NCI-H146 treated with DMSO at 0.1 percent for 48 hours (cell line): ENCODE measurements around the gene PMM1.
"Not testable (repeated sequence)": the region's sequence is repeated elsewhere in the genome, so short reads cannot be mapped to it uniquely, and the experiment has no call there.

Experiments used
- DNase-seq: peaks from one replicate; lab custom pipeline; 2025; ENCODE audit not compliant: unreplicated experiment; lab: John Stamatoyannopoulos, UW

Gene PMM1

DNA sequence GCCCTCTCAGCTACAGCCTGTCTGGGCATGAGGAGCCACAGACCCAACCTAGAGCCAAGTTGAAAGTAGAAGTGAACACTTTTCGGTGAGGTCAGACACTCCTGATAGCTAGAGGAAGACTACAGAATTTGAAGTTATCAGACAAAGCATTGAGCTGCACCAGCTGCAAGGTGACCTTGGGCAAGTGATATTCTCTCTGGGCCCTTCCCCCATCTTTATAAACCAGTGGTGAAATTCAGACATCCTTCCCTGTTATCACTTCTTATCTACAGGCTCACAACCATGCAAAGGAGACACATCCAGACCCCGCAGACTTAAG is 8.0 kb upstream of the PMM1 start:
- no peak for DNase-seq

DNA sequence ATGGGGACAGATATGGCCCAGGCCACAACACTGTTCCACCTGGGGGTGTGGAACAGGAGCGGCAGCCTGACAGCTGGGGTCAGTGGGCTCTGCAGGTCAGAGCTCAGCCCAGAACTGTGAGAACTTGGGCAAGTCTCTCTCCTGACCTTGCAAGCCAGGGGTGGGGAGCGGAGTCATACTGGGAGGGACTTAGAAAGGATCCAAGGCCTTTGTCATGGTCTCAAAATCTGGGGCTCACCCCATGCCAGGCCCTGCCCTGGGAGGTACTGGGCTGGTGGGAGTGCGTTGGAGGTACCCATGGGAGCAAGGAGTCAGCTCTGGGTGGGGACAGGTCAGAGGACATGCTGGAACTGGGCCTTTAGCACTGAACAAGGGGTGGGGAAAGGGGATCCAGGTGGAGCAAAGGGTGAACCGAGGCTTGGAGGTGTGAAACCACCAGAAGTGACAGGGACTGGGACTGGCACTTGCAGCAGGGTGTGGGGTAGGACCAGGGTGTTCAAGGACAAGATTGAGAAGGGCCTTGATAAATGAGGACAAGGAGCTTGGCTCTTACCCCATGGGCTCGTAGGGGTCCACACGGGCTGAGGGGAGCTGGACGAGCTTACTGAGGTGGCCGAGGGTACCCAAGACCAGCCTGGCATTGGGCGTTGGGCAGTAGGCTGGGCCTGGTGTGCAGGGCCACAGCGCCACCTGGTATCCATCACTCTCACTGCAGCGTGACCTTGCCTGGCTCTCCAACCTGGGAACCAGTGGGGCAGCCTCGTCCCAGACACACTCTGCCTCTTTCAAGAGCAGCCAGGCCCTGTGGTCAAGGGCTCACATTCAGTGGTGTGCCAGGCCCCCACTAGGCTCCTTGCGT is 7.4 kb upstream of the PMM1 start:
- no peak for DNase-seq

DNA sequence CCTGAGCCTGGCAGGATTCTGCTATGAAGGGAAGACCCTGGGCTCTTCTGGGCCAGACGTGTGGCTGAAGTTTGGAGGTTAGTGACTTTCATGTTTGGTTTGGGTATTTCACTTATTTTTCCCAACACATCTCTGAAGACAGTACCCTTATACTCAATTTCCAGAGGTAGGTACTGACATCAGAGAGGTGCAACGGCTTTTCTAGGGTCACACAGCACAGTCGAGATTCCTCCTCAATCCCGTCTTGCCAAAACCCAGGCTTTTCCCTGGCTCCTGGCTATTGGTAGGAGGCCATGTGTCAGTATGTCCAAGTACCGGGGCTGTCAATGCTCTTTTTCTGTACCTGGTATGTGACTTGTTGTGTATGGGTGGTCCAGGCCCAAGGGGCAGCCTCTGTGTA is 6.1 kb upstream of the PMM1 start:
- DNase-seq = no peak

DNA sequence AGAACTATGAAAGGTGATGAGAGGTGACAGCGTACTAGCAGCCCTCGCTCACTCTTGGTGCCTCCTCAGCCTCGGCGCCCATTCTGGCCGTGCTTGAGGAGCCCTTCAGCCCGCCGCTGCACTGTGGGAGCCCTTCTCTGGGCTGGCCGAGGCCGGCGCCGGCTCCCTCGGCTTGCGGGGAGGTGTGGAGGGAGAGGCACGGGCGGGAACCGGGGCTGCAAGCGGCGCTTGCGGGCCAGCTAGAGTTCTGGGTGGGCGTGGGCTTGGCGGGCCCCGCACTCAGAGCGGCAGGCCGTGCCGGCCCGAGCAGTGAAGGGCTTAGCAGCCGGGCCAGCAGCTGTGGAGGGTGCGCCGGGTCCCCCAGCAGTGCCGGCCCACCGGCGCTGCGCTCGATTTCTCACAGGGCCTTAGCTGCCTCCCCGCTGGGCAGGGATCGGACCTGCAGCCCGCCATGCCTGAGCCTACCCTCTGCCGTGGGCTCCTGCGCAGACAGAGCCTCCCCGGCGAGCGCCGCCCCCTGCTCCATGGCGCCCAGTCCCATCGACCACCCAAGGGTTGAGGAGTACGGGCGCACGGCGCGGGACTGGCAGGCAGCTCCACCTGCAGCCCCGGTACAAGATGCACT is 3.8 kb upstream of the PMM1 start:
- DNase-seq = not testable (repeated sequence)

DNA sequence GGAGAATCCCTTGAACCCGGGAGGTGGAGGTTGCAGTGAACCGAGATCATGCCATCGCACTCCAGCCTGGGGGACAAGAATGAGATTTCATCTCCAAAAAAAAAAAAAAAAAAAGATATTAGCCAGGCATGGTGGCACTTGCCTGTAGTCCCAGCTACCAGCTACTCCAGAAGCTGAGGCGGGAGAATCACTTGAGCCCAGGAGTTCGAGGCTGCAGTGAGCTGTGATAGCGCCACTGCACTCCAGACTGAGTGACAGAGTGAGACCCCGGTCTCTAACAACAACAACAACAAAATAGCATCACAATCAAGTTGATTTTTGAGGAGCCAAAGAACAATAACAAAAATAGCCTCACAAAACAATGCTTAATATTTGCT is 2.3 kb downstream of the PMM1 start:
- no peak for DNase-seq

DNA sequence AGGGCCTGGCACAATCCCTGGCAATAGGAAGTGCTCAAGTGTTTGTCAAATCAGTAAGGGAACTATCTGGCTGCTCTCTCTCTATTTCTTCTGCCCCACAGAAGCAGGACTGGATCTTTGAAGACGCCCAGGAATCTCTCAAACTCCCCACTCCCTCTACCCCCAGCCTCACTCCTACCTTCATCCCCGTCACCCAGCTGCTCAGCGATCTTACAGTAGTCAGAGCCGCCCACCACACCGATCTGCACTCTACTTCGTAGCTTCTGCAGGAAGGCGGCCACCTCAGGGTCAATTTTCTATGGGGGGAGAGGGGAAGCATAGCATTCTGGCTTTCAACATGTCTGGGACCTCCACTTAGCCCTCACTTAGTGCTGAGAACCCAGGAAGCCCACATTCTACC is 3.7 kb downstream of the PMM1 start:
- DNase-seq = no peak

DNA sequence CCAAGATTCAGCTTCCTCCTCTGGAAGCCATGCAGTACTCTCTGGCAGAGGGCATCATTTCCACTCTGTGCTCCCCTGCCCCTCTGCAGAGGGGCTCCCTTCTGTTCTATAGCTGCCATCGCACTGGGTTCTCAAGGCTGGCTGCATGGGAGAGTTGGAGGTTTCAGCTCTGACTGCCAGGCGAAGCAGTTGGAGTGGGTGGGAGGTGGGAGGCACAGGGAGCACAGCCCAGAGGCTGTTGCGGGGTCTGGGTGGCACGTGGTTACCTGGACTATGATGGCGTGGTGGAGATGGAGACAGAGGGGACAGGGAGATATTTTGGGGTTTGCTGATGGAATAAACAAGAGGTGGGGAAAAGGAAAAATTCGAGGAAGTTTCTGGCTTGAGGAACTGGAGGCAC is 4.8 kb downstream of the PMM1 start:
- DNase-seq = no peak

DNA sequence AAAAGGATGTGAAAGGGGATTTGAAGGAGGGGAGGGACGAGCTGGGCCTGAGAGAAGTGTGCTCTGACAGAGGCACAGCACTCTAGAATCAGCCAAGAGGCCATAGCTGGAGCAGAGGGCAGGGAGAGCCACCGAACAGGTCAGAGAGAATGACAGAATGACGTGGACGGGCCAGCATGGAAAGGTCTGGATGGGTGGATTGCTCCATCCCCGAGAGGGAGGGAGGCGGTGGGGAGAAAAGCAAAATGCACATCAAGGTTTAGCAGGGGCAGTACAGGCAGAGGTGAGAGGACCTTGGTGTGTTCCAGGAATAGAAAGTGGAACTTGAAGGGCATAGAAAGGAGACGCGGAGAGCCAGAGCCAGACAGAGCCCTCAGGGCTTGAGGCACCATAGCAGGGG is 6.9 kb downstream of the PMM1 start:
- no peak for DNase-seq

DNA sequence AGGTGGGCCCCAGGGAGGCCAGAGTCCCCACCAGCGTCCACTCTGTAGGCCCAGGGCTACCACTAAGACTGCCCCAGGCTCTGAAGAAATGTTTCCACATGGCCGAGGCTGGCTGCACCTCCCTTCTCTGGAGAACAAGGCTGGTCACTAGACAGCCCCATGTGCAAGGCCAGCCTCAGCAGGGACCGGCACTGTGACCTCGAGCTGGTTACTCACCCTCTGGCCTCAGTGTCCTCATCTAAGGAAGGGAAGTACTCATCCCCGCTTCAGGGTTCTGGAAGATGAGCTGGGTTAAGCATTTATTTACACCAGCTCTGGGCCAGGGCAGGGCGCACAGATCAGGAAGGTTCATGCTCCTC is 9.7 kb downstream of the PMM1 start:
- no peak for DNase-seq

DNA sequence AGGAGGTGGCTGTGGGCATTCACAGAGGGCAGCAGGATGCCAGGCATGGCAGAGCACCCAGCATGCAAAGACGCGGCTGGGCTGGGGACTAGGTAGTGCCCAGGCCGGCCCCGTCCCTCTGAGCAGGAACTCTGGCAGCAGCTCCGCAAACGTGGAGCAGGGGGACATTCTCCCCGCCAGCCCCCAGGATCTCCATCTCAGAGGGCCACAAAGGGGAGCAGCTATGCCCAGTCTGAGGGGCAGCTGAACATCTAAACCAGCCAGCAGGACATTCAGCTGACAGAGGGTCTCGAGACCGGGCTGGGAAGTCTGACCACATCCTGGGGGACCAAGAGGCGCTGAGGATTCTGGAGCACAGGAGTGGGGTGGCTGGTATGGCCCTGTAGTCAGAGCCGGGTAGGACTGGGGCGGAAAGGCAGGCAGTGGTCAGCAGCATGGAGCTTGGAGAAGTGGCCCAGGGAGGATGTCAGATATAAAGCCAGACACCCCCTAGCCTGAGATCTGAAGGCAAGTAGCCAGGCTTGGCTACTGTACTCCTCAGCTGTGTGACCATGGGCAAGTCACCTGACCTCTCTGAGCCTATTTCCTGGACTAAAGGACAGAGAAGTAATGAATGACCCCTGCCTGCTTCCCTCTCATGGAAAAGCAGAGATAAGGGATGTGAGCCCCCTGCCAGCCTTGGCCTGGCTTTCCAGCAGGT is 10.2 kb downstream of the PMM1 start:
- no peak for DNase-seq

DNA sequence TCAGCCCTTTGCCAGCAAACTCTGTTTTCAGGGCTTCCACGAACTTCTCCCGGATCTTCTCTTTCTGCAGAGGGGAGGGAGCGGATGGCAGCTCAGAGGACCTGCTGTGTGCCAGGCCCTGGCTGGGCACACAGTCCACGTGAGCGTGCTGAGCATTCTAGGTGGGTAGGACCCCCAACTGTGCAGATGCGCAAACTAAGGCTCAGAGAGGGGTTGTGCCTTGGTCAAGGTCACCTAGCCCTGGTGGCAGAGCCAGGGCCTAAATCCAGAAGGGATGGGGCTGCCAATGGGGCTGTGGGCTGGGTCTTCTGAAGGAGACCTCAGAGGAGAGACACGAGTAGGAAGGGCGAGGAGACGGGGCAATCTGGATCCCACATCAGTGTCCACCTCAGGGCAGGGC is 10.8 kb downstream of the PMM1 start:
- no peak for DNase-seq

DNA sequence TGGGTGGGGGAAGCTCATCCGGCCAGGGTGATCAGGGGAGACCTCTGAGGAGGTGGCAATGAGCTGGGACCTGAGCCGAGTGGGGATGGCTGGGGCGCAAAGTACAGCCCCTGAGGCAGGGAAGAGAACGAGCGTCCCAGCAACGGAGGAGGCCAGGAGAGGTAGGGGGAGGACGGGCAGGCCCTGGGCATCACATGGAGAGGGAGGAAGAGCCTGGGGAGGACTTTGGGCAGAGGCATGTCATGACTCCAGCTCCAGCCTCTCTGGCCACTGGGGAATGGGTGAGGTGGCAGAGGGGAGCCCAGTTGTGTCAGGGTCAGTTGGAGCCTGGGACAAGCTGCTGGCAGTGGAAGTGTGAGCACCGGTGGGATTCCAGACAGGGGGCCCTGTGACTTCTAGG is 11.5 kb downstream of the PMM1 start:
- DNase-seq = no peak

DNA sequence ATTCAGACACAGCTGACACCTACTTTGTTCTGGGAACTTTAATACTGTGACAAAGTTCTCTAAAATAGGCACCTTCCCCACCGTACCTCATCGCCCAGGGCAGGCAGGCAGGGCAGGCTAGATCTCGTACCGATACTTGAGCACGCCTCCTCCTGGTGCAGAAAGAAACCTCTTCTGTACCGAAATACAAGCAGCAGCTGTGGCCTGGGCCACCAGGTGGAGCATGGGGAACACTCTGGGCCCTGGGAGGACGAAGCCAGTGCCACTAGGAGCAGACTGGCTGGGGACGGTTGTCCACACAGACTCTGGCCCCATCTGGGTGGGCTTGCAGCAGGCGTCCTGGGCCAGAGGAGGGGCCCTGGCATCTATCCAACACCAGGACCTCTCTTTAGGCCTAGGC is 12.8 kb downstream of the PMM1 start:
- DNase-seq = no peak

DNA sequence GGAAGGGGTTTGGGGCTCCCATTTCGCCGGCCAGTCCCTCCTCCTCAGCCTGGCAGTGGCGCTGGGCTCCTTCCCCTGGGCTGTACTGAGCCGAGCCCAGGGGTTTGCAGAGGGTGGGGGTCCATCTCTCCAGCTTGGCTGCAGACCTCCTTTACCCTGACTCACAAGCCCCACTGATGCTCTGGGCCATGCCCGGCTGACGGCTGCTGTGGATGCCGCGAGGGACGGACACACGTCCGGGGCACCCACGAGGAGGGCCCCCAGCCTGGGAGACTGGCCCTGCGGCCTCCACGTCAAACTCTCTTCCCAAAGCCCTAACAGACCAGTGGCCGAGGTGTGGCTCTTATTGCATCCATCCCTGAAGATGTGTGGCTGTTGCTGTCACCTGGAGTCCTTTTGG is 14.1 kb downstream of the PMM1 start:
- no peak for DNase-seq

DNA sequence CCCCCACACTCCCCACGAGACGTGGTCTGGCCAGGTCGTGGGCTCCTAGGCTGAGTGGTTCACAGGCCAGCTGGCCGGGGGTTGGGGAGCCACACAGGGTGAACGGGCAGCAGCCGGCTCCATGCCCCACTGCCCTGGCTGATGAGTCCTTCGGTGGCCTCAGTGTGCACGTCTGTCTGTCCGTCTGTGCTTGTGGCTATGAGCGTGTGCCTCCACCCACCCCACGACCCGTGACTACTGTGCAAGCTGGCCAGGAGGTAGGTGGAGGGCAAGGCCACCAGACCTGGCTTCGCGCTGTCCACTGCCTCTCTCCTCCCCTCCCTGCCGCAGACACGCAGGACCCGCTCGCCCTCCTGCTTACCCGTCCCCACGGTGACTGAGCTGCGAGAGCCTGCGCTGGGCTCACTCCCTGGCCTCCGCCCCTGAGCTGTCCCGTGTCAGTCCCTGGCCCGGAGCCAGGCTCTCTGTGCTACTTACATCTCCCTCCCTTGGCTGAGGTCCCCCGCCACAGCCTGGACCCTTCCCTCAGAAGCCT is 14.7 kb downstream of the PMM1 start:
- no peak for DNase-seq

DNA sequence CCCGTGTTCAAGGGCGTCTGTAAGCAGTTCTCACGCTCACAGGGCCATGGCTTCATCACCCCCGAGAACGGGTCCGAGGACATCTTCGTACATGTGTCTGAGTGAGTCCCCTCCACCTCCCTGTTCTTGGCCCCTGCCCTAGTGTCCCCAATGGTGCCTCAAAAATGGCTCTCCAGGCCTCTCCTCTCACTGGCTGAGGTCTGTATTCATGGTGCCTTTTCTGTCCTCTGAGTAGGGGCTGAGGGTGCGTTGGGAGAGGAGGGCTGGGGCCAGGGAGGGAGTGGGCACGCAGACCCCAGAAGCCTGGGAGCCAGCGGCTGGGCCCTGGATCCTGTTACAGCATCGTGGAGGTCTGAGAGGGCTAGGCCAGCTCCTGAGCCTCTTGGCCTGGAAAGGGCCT is 16.0 kb downstream of the PMM1 start:
- DNase-seq = no peak

DNA sequence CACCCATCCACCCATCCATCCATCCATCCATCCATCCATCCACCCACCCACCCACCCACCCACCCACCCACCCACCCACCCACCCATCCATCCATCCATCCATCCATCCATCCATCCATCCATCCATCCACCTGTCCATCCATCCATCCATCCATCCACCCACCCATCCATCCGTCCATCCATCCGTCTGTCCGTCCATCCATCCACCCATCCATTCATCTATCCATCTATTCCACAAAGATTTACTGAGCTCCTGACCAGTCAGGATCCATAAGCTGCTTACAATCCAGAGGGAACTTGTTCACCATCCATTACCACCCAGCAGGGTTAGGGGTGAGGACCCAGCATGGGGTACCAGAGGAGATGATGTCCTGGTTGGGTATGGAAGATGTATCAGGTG is 17.3 kb downstream of the PMM1 start:
- not testable (repeated sequence) for DNase-seq

DNA sequence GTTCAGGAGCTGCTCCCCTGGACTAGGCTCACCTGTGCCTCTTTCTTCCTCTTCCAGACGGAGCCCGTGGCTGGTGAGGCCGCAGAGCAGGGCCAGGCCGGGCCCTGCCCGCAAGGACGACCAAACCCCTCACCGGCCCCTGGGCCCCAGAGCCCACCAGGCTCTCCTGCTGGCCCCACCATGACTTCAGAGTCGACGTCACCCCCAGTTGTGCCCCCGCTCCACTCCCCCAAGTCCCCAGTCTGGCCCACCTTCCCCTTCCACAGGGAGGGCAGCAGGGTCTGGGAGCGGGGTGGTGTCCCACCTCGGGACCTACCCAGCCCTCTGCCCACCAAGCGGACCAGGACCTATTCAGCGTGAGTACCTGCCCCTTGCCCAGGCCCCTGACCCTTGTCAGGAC is 17.9 kb downstream of the PMM1 start:
- no peak for DNase-seq

DNA sequence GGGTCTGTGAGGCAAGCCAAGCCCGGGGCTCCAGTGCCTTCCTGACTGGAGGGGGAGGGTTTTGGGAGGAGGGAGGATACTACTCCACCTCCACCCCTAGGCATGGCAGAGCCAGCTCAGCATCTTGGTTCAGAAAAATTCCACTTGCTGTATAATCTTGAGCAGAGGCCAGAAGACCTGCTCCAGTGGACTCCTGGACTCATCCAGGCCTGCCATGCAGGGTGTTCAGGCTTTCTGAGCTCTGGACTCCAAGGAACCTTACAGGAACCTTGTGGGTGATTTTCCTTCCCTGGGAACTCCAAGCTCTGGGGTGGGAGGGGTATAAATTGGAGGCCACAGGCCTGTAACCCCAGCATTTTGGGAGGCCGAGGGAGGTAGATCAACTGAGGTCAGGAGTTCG is 19.4 kb downstream of the PMM1 start:
- DNase-seq = no peak

DNA sequence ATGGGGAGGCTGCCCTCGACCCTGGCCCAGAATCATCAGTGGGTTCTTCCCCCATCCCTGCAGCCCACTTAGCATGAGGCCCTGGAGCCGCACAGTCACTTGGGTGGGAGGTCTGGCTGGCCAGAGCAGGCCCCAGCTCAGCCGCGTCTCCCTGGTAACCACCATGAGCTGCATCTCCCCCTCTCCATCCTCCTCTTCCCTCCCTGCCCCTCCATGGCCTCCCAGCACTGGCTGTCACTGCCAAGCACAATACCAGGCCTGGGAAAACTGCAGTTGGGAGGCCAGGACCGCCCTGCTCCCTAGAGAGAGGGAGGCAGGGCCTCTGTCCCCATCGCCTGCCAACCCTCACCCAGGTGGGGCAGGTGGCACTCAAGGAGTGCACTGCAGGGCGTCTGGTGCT is 20.8 kb downstream of the PMM1 start:
- DNase-seq = no peak

DNA sequence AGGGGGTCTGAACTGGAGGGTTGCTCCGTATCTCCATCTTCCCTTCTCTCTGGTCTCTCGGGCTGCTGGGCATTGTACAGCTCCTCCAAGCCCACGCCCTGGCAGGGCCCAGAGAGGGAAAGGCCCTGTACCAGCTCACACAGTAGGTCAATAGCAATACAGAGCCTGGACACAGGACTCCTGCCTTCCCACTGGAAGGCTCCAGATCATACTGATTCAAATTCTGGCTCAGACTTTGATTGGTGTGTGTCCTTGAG is 22.2 kb downstream of the PMM1 start:
- no peak for DNase-seq

DNA sequence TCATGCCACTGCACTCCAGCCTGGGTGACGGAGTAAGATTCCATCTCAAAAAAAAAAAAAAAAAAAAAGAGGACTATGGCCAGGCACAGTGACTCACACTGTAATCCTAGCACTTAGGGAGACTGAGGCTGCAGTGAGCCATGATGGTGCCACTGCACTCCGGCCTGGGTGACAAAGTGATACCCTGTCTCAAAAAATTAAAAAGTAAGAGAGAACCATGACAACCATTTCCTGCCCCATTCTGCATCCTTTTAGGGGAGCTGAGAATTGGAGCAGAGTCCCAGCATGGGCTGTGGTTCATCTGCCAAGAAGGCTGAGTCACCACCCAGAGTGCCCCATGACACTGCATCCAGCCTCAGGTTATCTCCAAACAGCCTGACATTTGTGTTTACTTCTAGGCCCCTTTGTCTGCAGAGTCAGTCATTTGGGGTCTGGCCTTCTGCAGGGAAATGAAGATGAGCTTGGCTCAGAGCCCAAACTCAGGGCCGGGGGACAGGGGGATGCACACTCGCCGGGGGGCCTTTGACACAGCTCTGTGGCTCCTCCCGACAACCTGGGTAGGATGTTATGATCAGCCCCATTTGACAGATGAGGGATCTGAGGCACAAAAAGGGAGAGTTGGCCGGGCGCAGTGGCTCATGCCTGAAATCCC is 24.1 kb downstream of the PMM1 start:
- DNase-seq = no peak
